ENCODE measurements around the gene PEX16.

The PEX16 gene

GRCh38 chr11:45892856-45893255, 24.8 kb downstream of the PEX16 start:
- TF ChIP-seq USF1 (IDR thresholded peaks at IDR 0.05) (no peak), FOXM1 (IDR thresholded peaks at IDR 0.05; ENCODE audit: borderline replicate concordance, low read depth) (no peak), TCF12 (IDR thresholded peaks at IDR 0.05; ENCODE audit: low read depth) (no peak), TEAD4 (IDR thresholded peaks at IDR 0.05) (no peak), YY1 (IDR thresholded peaks at IDR 0.05; ENCODE audit: low read depth) (no peak), EP300 (IDR thresholded peaks at IDR 0.05; ENCODE audit: borderline replicate concordance) (no peak), RAD21 (IDR thresholded peaks at IDR 0.05; ENCODE audit: low read depth) (no peak), TAF1 (IDR thresholded peaks at IDR 0.05; ENCODE audit: low read depth) (no peak), MAX (IDR thresholded peaks at IDR 0.05) (no peak)

- no peak for TF ChIP-seq CREB1 (IDR thresholded peaks at IDR 0.05; ENCODE audit: low read depth)
- no peak for TF ChIP-seq NFIC (IDR thresholded peaks at IDR 0.05)
- no peak for TF ChIP-seq REST (IDR thresholded peaks at IDR 0.05; ENCODE audit: low read depth)
- no peak for TF ChIP-seq TEAD4 (IDR thresholded peaks at IDR 0.05)
- no peak for TF ChIP-seq ZBTB7A (IDR thresholded peaks at IDR 0.05; ENCODE audit: low read depth)
- no peak for TF ChIP-seq RAD21 (IDR thresholded peaks at IDR 0.05; ENCODE audit: low read depth)
- TF ChIP-seq EGR1 (IDR thresholded peaks at IDR 0.05): no peak
- no peak for TF ChIP-seq USF1 (IDR thresholded peaks at IDR 0.05)
These were observed 26.7 kb downstream of the PEX16 start for GRCh38 chr11:45890886-45891550.

- TF ChIP-seq EGR1 (IDR thresholded peaks at IDR 0.05) (no peak), RAD21 (IDR thresholded peaks at IDR 0.05; ENCODE audit: low read depth) (no peak), USF1 (IDR thresholded peaks at IDR 0.05) (no peak), NFIC (IDR thresholded peaks at IDR 0.05) (no peak), REST (IDR thresholded peaks at IDR 0.05; ENCODE audit: low read depth) (no peak), ZBTB7A (IDR thresholded peaks at IDR 0.05; ENCODE audit: low read depth) (no peak), CEBPB (IDR thresholded peaks at IDR 0.05) (no peak), FOXM1 (IDR thresholded peaks at IDR 0.05; ENCODE audit: borderline replicate concordance, low read depth) (no peak)
These were observed 27.7 kb downstream of the PEX16 start for GRCh38 chr11:45889966-45890365.

GRCh38 chr11:45889555-45889954, 28.1 kb downstream of the PEX16 start:
- TF ChIP-seq RAD21 (IDR thresholded peaks at IDR 0.05; ENCODE audit: low read depth) (no peak), MAX (IDR thresholded peaks at IDR 0.05) (no peak), NFIC (IDR thresholded peaks at IDR 0.05) (no peak), TEAD4 (IDR thresholded peaks at IDR 0.05) (no peak), CREB1 (IDR thresholded peaks at IDR 0.05; ENCODE audit: low read depth) (no peak), REST (IDR thresholded peaks at IDR 0.05; ENCODE audit: low read depth) (no peak), CEBPB (IDR thresholded peaks at IDR 0.05) (no peak), EGR1 (IDR thresholded peaks at IDR 0.05) (no peak), YY1 (IDR thresholded peaks at IDR 0.05; ENCODE audit: low read depth) (no peak), TCF12 (IDR thresholded peaks at IDR 0.05; ENCODE audit: low read depth) (no peak), EP300 (IDR thresholded peaks at IDR 0.05; ENCODE audit: borderline replicate concordance) (no peak)
